Measurements from ENCODE around the gene ARID5A. TPM values are rescaled to one million over a fixed set of nuclear protein-coding genes. Genes with fewer than 3 reads are reported as not detected.

Gene ARID5A
- total and polyA plus RNA-seq, 9 of the 15 experiments (the other 6 are each of a cell fraction or from before 2014, with no cell fraction given): 0.14 to 12.5 (median 3.0) TPM

- no peak for TF ChIP-seq ZBTB49 (CRISPR knock-in tag; IDR thresholded peaks at IDR 0.05; ENCODE audit: borderline replicate concordance)
- TF ChIP-seq BRD9 (IDR thresholded peaks at IDR 0.05; ENCODE audit: low read depth, partially characterized antibody): no peak
- no peak for TF ChIP-seq FIP1L1 (IDR thresholded peaks at IDR 0.05; ENCODE audit: low read depth, low read length, poor library complexity, severe bottlenecking)
- no peak for TF ChIP-seq ZNF165 (CRISPR knock-in tag; IDR thresholded peaks at IDR 0.05; ENCODE audit: borderline replicate concordance)
- peak; percentile 46; the same call in 1 of the 2 replicates for TF ChIP-seq TEAD4 (IDR thresholded peaks at IDR 0.05; ENCODE audit: low read length)
- TF ChIP-seq TEAD4 (CRISPR knock-in tag; IDR thresholded peaks at IDR 0.05; ENCODE audit: borderline replicate concordance): no peak
- no peak for TF ChIP-seq ZBTB43 (CRISPR knock-in tag; IDR thresholded peaks at IDR 0.05)
- TF ChIP-seq POLR3A (IDR thresholded peaks at IDR 0.05; ENCODE audit: borderline replicate concordance, extremely low read depth, insufficient read depth, insufficient read length): no peak
- TF ChIP-seq KLF13 (tag; IDR thresholded peaks at IDR 0.05; ENCODE audit: borderline replicate concordance, low read depth): peak; percentile 87
- no peak for TF ChIP-seq ZBTB11 (CRISPR knock-in tag; IDR thresholded peaks at IDR 0.05)
- TF ChIP-seq GTF3C2 (IDR thresholded peaks at IDR 0.05; ENCODE audit: borderline replicate concordance, extremely low read depth, insufficient read length): no peak
- TF ChIP-seq CBX8 (IDR thresholded peaks at IDR 0.05; ENCODE audit: borderline replicate concordance, extremely low read depth, low read depth, low read length, poor library complexity, severe bottlenecking): no peak
- no peak for TF ChIP-seq CHCHD3 (CRISPR knock-in tag; IDR thresholded peaks at IDR 0.05)
These were observed 4.6 kb upstream of the ARID5A start (continued) for GRCh38 chr2:96531872-96532505.
